ENCODE measurements around the gene ZDHHC14. TPM values are rescaled to one million over a fixed set of nuclear protein-coding genes. Genes with fewer than 3 reads are reported as not detected.
A peak's percentile ranks its signal among the peaks of the same experiment; 100 is the strongest.

ZDHHC14 gene
- total RNA-seq, 4 donors from 2014 or later: 11.4 to 20.8 (median 15.6) TPM

- Histone ChIP-seq H3K9me3 (peaks cover 0 to 2% (median 0%) of the 10 kb centered on the region in 4 donors), H3K4me1 (peaks cover 0 to 4% (median 0%) of the 10 kb centered on the region in 4 donors), H3K4me3 (no peak overlapping the region), H3K27ac (no peak overlapping the region), H3K27me3 (no peaks in the 10 kb centered on the region), H3K36me3 (no peaks in the 10 kb centered on the region)
- TF ChIP-seq EP300 (IDR thresholded peaks at IDR 0.05) (no peak), CTCF (IDR thresholded peaks at IDR 0.05) (no peak), POLR2A (IDR thresholded peaks at IDR 0.05) (no peak)
- 92 to 94% methylated on average over 1 of the region's 1 CpG for WGBS, 2 donors
- no peak for DNase-seq (ENCODE audit: low spot score in 2 of 2)
These were observed 119.0 kb downstream of the ZDHHC14 start for GRCh38 chr6:157500022-157500421.

GRCh38 chr6:157503018-157503747, 122.2 kb downstream of the ZDHHC14 start:
- Histone ChIP-seq H3K27ac (no peak overlapping the region), H3K4me1 (peaks cover 0 to 4% (median 0%) of the 10 kb centered on the region in 4 donors), H3K36me3 (peaks cover 0 to 4% (median 0%) of the 10 kb centered on the region in 3 donors), H3K27me3 (no peaks in the 10 kb centered on the region), H3K4me3 (no peak overlapping the region), H3K9me3 (peaks cover 0 to 13% (median 2%) of the 10 kb centered on the region in 4 donors)
- DNase-seq (ENCODE audit: low spot score in 2 of 2): no peak
- 80 to 89% methylated on average over 6 of the region's 6 CpGs for WGBS, 2 donors
- TF ChIP-seq EP300 (IDR thresholded peaks at IDR 0.05) (no peak), CTCF (IDR thresholded peaks at IDR 0.05) (no peak), POLR2A (IDR thresholded peaks at IDR 0.05) (no peak)

GRCh38 chr6:157505912-157506491, 125.0 kb downstream of the ZDHHC14 start:
- H3K36me3 ChIP-seq: peaks cover 0 to 4% (median 0%) of the 10 kb centered on the region in 3 donors

GRCh38 chr6:157510323-157511188, 129.6 kb downstream of the ZDHHC14 start:
- Histone ChIP-seq H3K9me3 (peaks cover 0 to 10% (median 2%) of the 10 kb centered on the region in 4 donors), H3K4me3 (peak overlapping the region in 1 of 4 donors; percentile 10), H3K27ac (no peak overlapping the region), H3K36me3 (peaks cover 0 to 4% (median 0%) of the 10 kb centered on the region in 3 donors), H3K4me1 (no peaks in the 10 kb centered on the region), H3K27me3 (no peaks in the 10 kb centered on the region)
- DNase-seq (ENCODE audit: low spot score in 2 of 2): no peak
- 82 to 89% methylated on average over 24 of the region's 24 CpGs for WGBS, 2 donors
- no peak for TF ChIP-seq EP300 (IDR thresholded peaks at IDR 0.05)

More at GRCh38 chr6:157505912-157506491, 125.0 kb downstream of the ZDHHC14 start:
- no peak for DNase-seq (ENCODE audit: low spot score in 2 of 2)
- H3K4me3 ChIP-seq: no peak overlapping the region
- no peak for TF ChIP-seq EP300 (IDR thresholded peaks at IDR 0.05)
- TF ChIP-seq CTCF (IDR thresholded peaks at IDR 0.05): no peak
- TF ChIP-seq POLR2A (IDR thresholded peaks at IDR 0.05): no peak
- peaks cover 0 to 13% (median 2%) of the 10 kb centered on the region in 4 donors for H3K9me3 ChIP-seq
- H3K27ac ChIP-seq: no peak overlapping the region
- 94 to 97% methylated on average over 3 of the region's 3 CpGs for WGBS, 2 donors
- peaks cover 0 to 1% (median 0%) of the 10 kb centered on the region in 4 donors for H3K4me1 ChIP-seq
- H3K27me3 ChIP-seq: no peaks in the 10 kb centered on the region

- 92 to 96% methylated on average over 15 to 16 of the region's 16 CpGs for WGBS, 2 donors
- no peak for DNase-seq (ENCODE audit: low spot score in 2 of 2)
- no peaks in the 10 kb centered on the region for H3K9me3 ChIP-seq
- TF ChIP-seq EP300 (IDR thresholded peaks at IDR 0.05) (no peak), CTCF (IDR thresholded peaks at IDR 0.05) (no peak), POLR2A (IDR thresholded peaks at IDR 0.05) (no peak)
- H3K27me3 ChIP-seq: no peaks in the 10 kb centered on the region
- no peak overlapping the region for H3K27ac ChIP-seq
- peaks cover 0 to 4% (median 0%) of the 10 kb centered on the region in 3 donors for H3K36me3 ChIP-seq
- H3K4me1 ChIP-seq: no peaks in the 10 kb centered on the region
- no peak overlapping the region for H3K4me3 ChIP-seq
These were observed 130.8 kb downstream of the ZDHHC14 start for GRCh38 chr6:157511682-157512381.
